Calu3 (cell line): Measurements from ENCODE around the gene GAP43. TPM values are rescaled to one million over a fixed set of nuclear protein-coding genes. Genes with fewer than 3 reads are reported as not detected.

Experiments
- BruUV-seq: library from RNA; stranded (reverse); fragments of 400-500 nt; replicated peaks from 2 replicates; lab custom pipeline; 2021; lab: Mats Ljungman, UMichigan
- CTCF ChIA-PET: fragments of 300-600 bp; sonication (Branson Sonifier 250); formaldehyde crosslinking; loops from one replicate; lab custom pipeline; 2022; ENCODE audit warnings: antibody characterized with exemption; lab: Charles Lee
- DNase-seq: peaks from one replicate; pipeline ENCODE4 v3.0.0; 2022
- H3K27ac Mint-ChIP-seq: one replicate; pipeline ENCODE4 v1.8.0; 2022; ENCODE audit warnings: mixed read lengths; ENCODE audit not compliant: unreplicated experiment
- H3K27me3 Mint-ChIP-seq: one replicate; pipeline ENCODE4 v1.8.0; 2022; ENCODE audit warnings: mixed read lengths; ENCODE audit not compliant: unreplicated experiment
- H3K36me3 Mint-ChIP-seq: one replicate; pipeline ENCODE4 v1.8.0; 2022; ENCODE audit warnings: mild to moderate bottlenecking, moderate library complexity, mixed read lengths; ENCODE audit not compliant: insufficient read depth, unreplicated experiment
- H3K4me1 Mint-ChIP-seq: one replicate; pipeline ENCODE4 v1.8.0; 2022; ENCODE audit warnings: mild to moderate bottlenecking, low read depth, mixed read lengths; ENCODE audit not compliant: unreplicated experiment
- H3K4me3 Mint-ChIP-seq: one replicate; pipeline ENCODE4 v1.8.0; 2022; ENCODE audit warnings: mild to moderate bottlenecking, low read depth, moderate library complexity, mixed read lengths; ENCODE audit not compliant: unreplicated experiment
- H3K9me3 Mint-ChIP-seq: one replicate; pipeline ENCODE4 v1.8.0; 2022; ENCODE audit warnings: low read depth, mixed read lengths; ENCODE audit not compliant: unreplicated experiment
- CTCF ChIP-seq: fragments of 200-600 bp; IDR thresholded peaks from one replicate; pipeline ENCODE4 v1.8.0; 2022; ENCODE audit warnings: antibody characterized with exemption; ENCODE audit not compliant: unreplicated experiment
- intact Hi-C: fragments of 100-400 bp; cut with micrococcal nuclease; formaldehyde crosslinking; loops from one replicate; pipeline ENCODE4 v1.10.0; 2022; ENCODE audit not compliant: unreplicated experiment
- total RNA-seq: library from RNA; stranded (reverse); gene quantifications from 2 replicates; pipeline ENCODE4 v1.2.3, GENCODE V29; 2022

Gene GAP43
- total RNA-seq, 1 experiment from 2014 or later = not detected

- no peak for TF ChIP-seq CTCF
- intact Hi-C loops = no loop called here
- Mint-ChIP-seq H3K4me1 (peaks cover 8% of the 10 kb centered on the region), H3K4me3 (peak overlapping the region; percentile 79), H3K36me3 (peaks cover 12% of the 10 kb centered on the region), H3K9me3 (no peaks in the 10 kb centered on the region), H3K27ac (no peak overlapping the region), H3K27me3 (peaks cover 11% of the 10 kb centered on the region)
- no TSS peak for BruUV-seq
- CTCF ChIA-PET = interaction anchor here (0.5 kb wide), 1 partner anchor 164 kb away, joined by 3 read pairs; no protein-coding TSS in a partner anchor
- DNase-seq = no peak
Measured at GRCh38 chr3:115658032-115658336, 34.7 kb downstream of the GAP43 start.

DNA sequence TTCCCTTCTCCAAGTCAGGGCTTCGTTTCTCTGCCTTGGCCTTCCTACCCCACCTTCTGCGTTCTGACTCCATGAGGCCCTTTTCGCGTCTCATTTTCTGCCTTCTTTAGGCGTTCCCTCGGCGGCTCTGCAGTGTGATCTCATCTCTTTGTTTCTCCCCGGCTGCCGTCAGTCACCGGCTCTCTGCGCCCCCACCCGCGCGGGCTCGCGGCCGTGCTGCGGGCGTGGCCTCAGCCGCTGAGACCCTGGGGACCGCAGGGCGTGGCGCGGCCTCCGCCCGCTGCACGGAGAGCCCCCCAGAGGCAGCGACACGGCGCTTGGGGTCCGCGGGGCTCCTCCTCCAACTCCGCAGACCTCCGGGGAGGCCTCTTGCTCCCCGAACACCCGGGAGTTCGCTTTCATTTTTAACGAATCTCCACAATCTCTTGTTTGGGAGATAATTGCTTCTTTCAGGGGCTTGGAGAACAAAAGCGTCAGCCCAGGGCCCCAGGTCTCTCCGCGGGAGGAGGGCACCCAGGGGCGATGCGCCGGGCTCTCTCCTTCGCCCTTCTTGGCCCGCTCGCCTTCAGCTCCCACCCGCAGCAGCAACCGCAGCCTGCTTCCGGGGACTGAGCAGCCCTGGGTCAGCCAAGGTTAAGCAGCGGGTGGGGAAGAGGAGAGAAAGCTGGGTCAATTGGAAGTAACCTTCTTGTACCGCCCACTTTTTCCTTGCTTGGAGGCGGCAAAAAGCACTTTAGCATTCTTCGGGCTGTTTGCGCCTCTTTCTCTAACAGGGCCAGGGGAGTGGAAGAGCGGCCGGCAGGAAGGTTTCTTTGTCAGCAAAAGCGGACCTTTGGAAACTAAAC lies 35.2 kb downstream of the GAP43 start:
- CTCF ChIA-PET = interaction anchor here (0.5 kb wide), 1 partner anchor 163 kb away, joined by 3 read pairs; no protein-coding TSS in a partner anchor
- TF ChIP-seq CTCF = no peak
- Mint-ChIP-seq H3K4me1 (peaks cover 8% of the 10 kb centered on the region), H3K36me3 (peaks cover 12% of the 10 kb centered on the region), H3K27me3 (peaks cover 11% of the 10 kb centered on the region), H3K27ac (no peak overlapping the region), H3K9me3 (no peaks in the 10 kb centered on the region), H3K4me3 (peak overlapping the region; percentile 79)
- peak; percentile 44 for DNase-seq
- no TSS peak for BruUV-seq
- intact Hi-C loops = no loop called here

GRCh38 chr3:115659253-115660220 lies 36.2 kb downstream of the GAP43 start:
- intact Hi-C loops = no loop called here
- Mint-ChIP-seq H3K27me3 (peaks cover 11% of the 10 kb centered on the region), H3K4me3 (peak overlapping the region; percentile 79), H3K27ac (no peak overlapping the region), H3K36me3 (peaks cover 12% of the 10 kb centered on the region), H3K9me3 (no peaks in the 10 kb centered on the region), H3K4me1 (peaks cover 8% of the 10 kb centered on the region)
- TF ChIP-seq CTCF = no peak
- CTCF ChIA-PET = no interaction called here
- no TSS peak for BruUV-seq
- DNase-seq = no peak

- Mint-ChIP-seq H3K4me3 (no peak overlapping the region), H3K9me3 (no peaks in the 10 kb centered on the region), H3K27ac (no peak overlapping the region), H3K4me1 (peaks cover 8% of the 10 kb centered on the region), H3K36me3 (peaks cover 12% of the 10 kb centered on the region), H3K27me3 (peaks cover 11% of the 10 kb centered on the region)
- no TSS peak for BruUV-seq
- no peak for DNase-seq
- intact Hi-C loops = no loop called here
- CTCF ChIA-PET = no interaction called here
- TF ChIP-seq CTCF = no peak
Measured at GRCh38 chr3:115660646-115661337, 37.5 kb downstream of the GAP43 start.
